Parathyroid adenoma (tissue), 2 donors: Measurements from ENCODE around the gene NR2F2.
"Not testable (repeated sequence)": the region's sequence is repeated elsewhere in the genome, so short reads cannot be mapped to it uniquely, and the experiment has no call there.

Experiments
- H2AFZ ChIP-seq: fragments of 300-600 bp; sonication (generic); one replicate; pipeline ENCODE4 v1.7.0; 2017; ENCODE audit warnings: antibody characterized with exemption, mild to moderate bottlenecking
- H3K27ac ChIP-seq: fragments of 300-600 bp; sonication (generic); one replicate; pipeline ENCODE4 v1.7.0; 2017
- H3K27me3 ChIP-seq: fragments of 300-600 bp; sonication (generic); one replicate; pipeline ENCODE4 v1.7.0; 2017; ENCODE audit warnings: low read length; ENCODE audit not compliant: control insufficient read depth, insufficient read depth
- H3K36me3 ChIP-seq: fragments of 300-600 bp; sonication (generic); one replicate; pipeline ENCODE4 v1.7.0; 2017; ENCODE audit warnings: low read length; ENCODE audit not compliant: control insufficient read depth, insufficient read depth
- H3K4me1 ChIP-seq: fragments of 300-600 bp; sonication (generic); one replicate; pipeline ENCODE4 v1.7.0; 2017; ENCODE audit warnings: control low read depth
- H3K4me2 ChIP-seq: fragments of 300-600 bp; sonication (generic); one replicate; pipeline ENCODE4 v1.7.0; 2017; ENCODE audit warnings: low read length
- H3K4me3 ChIP-seq: fragments of 300-600 bp; sonication (generic); one replicate; pipeline ENCODE4 v1.7.0; 2017; ENCODE audit warnings: low read depth, low read length
- H3K79me2 ChIP-seq: fragments of 300-600 bp; sonication (generic); one replicate; pipeline ENCODE4 v1.7.0; 2017; ENCODE audit warnings: control low read depth
- H3K9ac ChIP-seq: fragments of 300-600 bp; sonication (generic); one replicate; pipeline ENCODE4 v1.7.0; 2017; ENCODE audit warnings: mild to moderate bottlenecking
- H3K9me3 ChIP-seq: fragments of 300-600 bp; sonication (generic); one replicate; pipeline ENCODE4 v1.7.0; 2017; ENCODE audit warnings: low read length; ENCODE audit not compliant: control insufficient read depth
- TF ChIP-seq, protein P1 (sequence below): fragments of 300-600 bp; sonication (generic); IDR thresholded peaks from one replicate; pipeline ENCODE4 v1.7.0; 2017; ENCODE audit warnings: antibody characterized with exemption, mild to moderate bottlenecking
- donor health status: primary hyperparathyroidism.

Gene NR2F2

DNA sequence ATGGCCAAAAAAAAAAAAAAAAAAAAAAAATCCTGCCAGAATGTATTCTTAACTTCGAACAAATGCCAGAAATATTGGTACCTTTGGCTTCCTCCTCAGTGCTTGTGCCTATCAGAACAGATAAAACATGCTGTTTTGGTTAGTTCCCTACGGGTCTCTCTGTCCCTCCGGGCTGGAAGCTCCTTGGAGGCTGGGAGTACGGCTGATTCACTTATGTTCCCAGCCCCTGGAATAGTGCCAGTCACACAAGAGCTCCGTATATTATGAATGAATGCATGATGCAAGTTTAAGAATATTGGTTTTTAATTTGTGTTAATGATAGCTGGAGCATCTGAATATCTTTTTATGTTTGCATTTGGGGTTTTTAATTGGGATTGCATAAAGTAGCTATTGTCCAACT lies 44.0 kb downstream of the NR2F2 start:
- Histone ChIP-seq H3K9ac (no peak overlapping the region), H3K4me1 (no peaks in the 10 kb centered on the region), H2AFZ (no peak overlapping the region), H3K4me3 (no peak overlapping the region), H3K27me3 (no peaks in the 10 kb centered on the region), H3K9me3 (no peaks in the 10 kb centered on the region), H3K79me2 (no peaks in the 10 kb centered on the region), H3K4me2 (no peak overlapping the region), H3K27ac (no peak overlapping the region), H3K36me3 (no peaks in the 10 kb centered on the region)
- TF ChIP-seq, protein P1, sequence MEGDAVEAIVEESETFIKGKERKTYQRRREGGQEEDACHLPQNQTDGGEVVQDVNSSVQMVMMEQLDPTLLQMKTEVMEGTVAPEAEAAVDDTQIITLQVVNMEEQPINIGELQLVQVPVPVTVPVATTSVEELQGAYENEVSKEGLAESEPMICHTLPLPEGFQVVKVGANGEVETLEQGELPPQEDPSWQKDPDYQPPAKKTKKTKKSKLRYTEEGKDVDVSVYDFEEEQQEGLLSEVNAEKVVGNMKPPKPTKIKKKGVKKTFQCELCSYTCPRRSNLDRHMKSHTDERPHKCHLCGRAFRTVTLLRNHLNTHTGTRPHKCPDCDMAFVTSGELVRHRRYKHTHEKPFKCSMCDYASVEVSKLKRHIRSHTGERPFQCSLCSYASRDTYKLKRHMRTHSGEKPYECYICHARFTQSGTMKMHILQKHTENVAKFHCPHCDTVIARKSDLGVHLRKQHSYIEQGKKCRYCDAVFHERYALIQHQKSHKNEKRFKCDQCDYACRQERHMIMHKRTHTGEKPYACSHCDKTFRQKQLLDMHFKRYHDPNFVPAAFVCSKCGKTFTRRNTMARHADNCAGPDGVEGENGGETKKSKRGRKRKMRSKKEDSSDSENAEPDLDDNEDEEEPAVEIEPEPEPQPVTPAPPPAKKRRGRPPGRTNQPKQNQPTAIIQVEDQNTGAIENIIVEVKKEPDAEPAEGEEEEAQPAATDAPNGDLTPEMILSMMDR, result no peak

DNA sequence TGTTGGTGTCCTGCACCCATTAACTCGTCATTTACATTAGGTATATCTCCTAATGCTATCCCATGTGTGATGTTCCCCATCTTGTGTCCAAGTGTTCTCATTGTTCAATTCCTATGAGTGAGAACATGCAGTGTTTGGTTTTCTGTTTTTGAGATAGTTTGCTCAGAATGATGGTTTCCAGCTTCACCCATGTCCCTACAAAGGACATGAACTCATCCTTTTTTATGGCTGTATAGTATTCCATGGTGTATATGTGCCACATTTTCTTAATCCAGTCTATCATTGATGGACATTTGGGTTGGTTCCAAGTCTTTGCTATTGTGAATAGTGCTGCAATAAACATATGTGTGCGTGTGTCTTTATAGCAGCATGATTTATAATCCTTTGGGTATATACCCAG lies 49.1 kb downstream of the NR2F2 start:
- not testable (repeated sequence) for H3K4me3 ChIP-seq, H3K79me2 ChIP-seq, H3K36me3 ChIP-seq, H3K27me3 ChIP-seq, H3K27ac ChIP-seq, H3K9me3 ChIP-seq, H3K4me1 ChIP-seq, H3K4me2 ChIP-seq, H2AFZ ChIP-seq, H3K9ac ChIP-seq

DNA sequence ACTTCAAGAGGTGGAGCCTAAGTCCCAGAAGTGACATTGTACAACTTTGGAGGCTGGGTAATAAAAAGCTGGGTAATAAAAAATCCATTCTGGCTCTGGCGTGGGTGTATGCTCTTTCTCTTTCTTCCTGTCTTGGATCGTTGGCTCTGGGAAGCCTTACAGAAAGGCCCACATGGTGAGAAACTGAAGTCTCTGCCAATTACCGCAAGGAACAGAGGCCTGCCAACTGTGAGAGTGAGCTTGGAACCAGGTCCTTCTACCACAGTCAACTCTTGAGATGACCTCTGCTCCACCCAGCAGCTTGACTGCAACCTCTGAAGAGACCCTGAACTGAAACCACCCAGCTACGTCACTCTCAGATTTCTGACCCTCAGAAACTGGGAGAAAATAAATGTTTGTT lies 51.0 kb downstream of the NR2F2 start:
- TF ChIP-seq, protein P1, result no peak
- H3K27me3 ChIP-seq, result no peaks in the 10 kb centered on the region
- H3K4me3 ChIP-seq, result no peak overlapping the region
- H3K4me1 ChIP-seq, result no peaks in the 10 kb centered on the region
- H3K79me2 ChIP-seq, result no peaks in the 10 kb centered on the region
- H3K9ac ChIP-seq, result no peak overlapping the region
- no peak overlapping the region for H3K4me2 ChIP-seq
- H3K36me3 ChIP-seq, result no peaks in the 10 kb centered on the region
- H2AFZ ChIP-seq, result no peak overlapping the region
- H3K9me3 ChIP-seq, result no peaks in the 10 kb centered on the region
- H3K27ac ChIP-seq, result no peak overlapping the region

DNA sequence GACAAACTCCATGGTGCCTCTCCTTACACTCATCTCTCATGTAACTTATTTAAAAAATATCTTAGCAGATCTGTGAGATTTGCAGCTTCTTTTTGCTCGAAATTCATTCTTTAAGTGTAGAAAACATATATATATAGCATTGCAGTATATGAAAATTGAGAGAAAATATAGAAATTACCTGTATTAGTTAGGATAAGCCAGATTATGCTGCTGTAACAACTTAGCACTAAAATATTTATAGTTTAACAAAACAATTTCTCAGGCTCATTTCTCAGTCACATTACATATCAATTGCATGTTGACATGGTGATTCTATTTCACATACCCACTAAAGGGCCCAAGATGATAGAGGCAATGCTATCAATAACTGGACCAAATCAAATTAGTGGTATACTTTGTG lies 54.7 kb downstream of the NR2F2 start:
- Histone ChIP-seq H3K4me2 (no peak overlapping the region), H2AFZ (no peak overlapping the region), H3K9me3 (no peaks in the 10 kb centered on the region), H3K79me2 (no peaks in the 10 kb centered on the region), H3K4me3 (no peak overlapping the region), H3K27me3 (no peaks in the 10 kb centered on the region), H3K27ac (no peak overlapping the region), H3K36me3 (no peaks in the 10 kb centered on the region), H3K4me1 (no peaks in the 10 kb centered on the region), H3K9ac (no peak overlapping the region)
- TF ChIP-seq, protein P1, result no peak

DNA sequence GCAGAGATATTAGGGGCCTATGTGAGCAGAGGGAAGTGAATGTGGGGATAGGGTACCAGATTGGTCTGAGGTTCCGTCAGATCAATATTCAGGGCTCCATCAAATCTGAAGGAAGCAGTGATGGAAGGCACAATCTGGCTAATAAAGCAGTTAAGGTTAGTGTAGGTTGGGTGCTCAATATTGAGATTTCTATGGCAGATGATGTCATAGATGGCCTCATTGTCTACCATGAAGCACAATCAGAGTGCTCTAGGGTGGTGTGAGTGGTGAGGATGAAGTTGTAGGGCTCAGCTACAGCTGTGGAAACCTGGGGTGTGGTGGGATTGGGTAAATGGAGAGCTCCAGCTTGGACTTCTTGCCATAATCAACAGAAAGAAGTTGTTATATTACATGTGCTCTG lies 58.2 kb downstream of the NR2F2 start:
- no peak overlapping the region for H3K4me3 ChIP-seq
- no peaks in the 10 kb centered on the region for H3K4me1 ChIP-seq
- H3K27me3 ChIP-seq, result no peaks in the 10 kb centered on the region
- no peak overlapping the region for H3K9ac ChIP-seq
- no peaks in the 10 kb centered on the region for H3K9me3 ChIP-seq
- H3K79me2 ChIP-seq, result no peaks in the 10 kb centered on the region
- H3K27ac ChIP-seq, result no peak overlapping the region
- H3K36me3 ChIP-seq, result no peaks in the 10 kb centered on the region
- H2AFZ ChIP-seq, result no peak overlapping the region
- no peak overlapping the region for H3K4me2 ChIP-seq
- TF ChIP-seq, protein P1, result no peak
